ENCODE data around the gene ERMAP.

The ERMAP gene

DNA sequence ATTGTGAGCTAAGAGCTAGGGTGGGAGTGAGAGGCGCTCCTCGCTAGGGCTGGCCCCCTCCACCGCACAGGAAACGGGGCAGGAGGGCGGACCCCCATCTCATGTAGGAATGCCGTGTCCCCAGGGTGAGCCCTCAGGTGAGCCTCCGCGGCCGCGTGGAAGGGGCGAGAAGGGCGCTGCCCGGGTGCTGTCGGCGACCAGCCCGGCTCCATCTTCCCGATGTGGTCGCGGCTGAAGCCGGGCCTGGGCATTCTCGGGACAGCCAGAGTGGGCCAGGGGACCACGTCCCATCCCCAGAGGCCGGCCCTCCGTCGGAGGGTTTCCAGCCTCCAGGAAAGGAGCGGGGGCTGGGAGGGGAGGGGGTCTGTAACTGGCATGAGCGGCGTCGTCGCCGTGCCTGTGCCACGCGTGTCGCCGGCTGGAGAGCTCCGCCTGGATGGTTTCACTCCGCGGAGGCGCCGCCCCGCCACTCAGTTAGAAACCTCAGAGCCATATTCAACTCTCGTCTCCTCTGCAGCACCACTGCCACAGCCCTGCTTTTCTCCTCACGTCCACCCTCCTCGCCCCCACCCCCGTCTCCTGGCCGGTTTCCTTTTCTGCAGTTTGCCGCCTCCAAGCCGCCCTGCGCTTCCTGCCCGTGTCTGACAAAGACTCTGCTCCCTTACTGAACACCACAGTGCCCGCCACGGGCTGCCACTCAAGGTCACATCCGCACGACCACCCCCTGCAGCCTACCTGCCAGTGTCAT, 31.8 kb upstream of the ERMAP start, which contains the start of gene TMEM269:
Gene TMEM269, plus strand, starts transcription at position 46 of the 748 bp plus-strand sequence. CDS start 4,903 bp downstream, outside the sequence.
- DNase-seq (ENCODE audit: low read depth), result no peak
- TF ChIP-seq, protein P1, sequence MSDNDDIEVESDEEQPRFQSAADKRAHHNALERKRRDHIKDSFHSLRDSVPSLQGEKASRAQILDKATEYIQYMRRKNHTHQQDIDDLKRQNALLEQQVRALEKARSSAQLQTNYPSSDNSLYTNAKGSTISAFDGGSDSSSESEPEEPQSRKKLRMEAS (IDR thresholded peaks at IDR 0.05; ENCODE audit: low read depth, low read length), result no peak
- TF ChIP-seq, protein P2, sequence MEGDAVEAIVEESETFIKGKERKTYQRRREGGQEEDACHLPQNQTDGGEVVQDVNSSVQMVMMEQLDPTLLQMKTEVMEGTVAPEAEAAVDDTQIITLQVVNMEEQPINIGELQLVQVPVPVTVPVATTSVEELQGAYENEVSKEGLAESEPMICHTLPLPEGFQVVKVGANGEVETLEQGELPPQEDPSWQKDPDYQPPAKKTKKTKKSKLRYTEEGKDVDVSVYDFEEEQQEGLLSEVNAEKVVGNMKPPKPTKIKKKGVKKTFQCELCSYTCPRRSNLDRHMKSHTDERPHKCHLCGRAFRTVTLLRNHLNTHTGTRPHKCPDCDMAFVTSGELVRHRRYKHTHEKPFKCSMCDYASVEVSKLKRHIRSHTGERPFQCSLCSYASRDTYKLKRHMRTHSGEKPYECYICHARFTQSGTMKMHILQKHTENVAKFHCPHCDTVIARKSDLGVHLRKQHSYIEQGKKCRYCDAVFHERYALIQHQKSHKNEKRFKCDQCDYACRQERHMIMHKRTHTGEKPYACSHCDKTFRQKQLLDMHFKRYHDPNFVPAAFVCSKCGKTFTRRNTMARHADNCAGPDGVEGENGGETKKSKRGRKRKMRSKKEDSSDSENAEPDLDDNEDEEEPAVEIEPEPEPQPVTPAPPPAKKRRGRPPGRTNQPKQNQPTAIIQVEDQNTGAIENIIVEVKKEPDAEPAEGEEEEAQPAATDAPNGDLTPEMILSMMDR (IDR thresholded peaks at IDR 0.05; ENCODE audit: low read depth, low read length), result no peak
- TF ChIP-seq MYC (IDR thresholded peaks at IDR 0.05; ENCODE audit: low read depth, low read length) (no peak), POLR2A (IDR thresholded peaks at IDR 0.05; ENCODE audit: extremely low read depth, insufficient read length) (no peak)
- H3K4me3 ChIP-seq (ENCODE audit: low read depth, low read length), result no peak within 1 kb of the TSS

DNA sequence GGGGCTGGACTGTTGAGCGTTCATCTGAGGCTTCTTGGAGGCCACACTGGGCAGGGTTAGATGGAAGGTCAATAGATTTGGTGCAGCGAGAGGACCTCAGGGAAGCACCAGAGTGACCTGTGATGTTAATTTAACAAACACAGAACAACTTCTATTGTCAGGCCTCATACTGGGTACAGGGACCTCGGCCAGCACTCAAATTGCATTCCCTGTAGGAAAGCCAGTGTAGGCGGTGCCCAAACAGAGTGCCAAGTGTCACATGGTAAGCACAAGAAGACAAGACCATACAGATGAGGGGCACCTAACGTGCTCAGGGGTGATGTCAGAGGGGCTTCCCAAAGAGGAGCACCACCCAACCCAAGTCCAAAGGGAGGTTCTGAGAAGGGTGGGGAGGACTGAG, 30.8 kb upstream of the ERMAP start:
- H3K4me3 ChIP-seq (ENCODE audit: low read depth, low read length), result no peak overlapping the region
- TF ChIP-seq, protein P2 (IDR thresholded peaks at IDR 0.05; ENCODE audit: low read depth, low read length), result no peak
- no peak for TF ChIP-seq POLR2A (IDR thresholded peaks at IDR 0.05; ENCODE audit: extremely low read depth, insufficient read length)
- no peak for TF ChIP-seq MYC (IDR thresholded peaks at IDR 0.05; ENCODE audit: low read depth, low read length)
- TF ChIP-seq, protein P1 (IDR thresholded peaks at IDR 0.05; ENCODE audit: low read depth, low read length), result no peak
- DNase-seq (ENCODE audit: low read depth), result no peak

DNA sequence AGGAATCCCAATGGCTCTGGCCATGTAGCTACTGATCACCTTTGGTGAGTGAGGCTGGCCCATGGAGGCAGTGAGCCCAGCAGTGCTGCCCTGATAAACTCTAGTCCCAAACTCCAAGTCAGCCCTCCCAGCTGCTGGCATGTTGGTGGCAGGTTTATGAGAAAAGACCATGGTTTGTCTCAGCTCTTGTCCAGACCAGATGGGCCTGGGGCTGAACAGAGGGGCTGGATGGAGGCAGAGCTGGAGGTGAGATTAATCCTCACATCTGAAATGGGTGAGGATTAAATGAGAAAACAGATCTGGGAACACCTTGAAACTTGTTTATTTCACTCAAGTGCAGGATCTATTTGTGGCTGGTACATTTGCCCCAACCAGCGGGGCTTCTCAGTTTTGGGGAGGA, 28.9 kb upstream of the ERMAP start:
- no peak overlapping the region for H3K4me3 ChIP-seq (ENCODE audit: low read depth, low read length)
- TF ChIP-seq MYC (IDR thresholded peaks at IDR 0.05; ENCODE audit: low read depth, low read length) (no peak), POLR2A (IDR thresholded peaks at IDR 0.05; ENCODE audit: extremely low read depth, insufficient read length) (no peak)
- TF ChIP-seq, protein P2 (IDR thresholded peaks at IDR 0.05; ENCODE audit: low read depth, low read length), result no peak
- TF ChIP-seq, protein P1 (IDR thresholded peaks at IDR 0.05; ENCODE audit: low read depth, low read length), result no peak
- DNase-seq (ENCODE audit: low read depth), result no peak

DNA sequence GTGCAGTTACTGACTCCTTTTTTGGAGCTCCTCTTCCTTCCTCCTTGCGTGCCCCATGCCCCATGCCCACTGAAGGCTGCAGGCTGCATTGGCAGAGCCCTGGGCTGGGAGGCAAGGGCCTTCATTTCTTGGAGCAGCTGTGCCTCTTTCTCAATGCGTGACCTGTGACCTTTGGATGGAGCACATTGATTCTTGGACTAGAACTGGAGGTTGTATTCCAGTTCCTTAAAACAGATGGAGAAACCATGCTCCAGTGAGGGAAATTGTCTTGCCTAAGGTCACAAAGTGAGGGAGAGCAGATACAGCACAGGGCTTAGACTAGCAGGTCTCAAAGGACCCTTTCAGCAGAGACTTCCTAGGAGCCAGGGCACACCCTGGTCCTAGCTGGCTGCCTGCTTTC, 23.1 kb upstream of the ERMAP start:
- DNase-seq (ENCODE audit: low read depth), result no peak
- TF ChIP-seq, protein P2 (IDR thresholded peaks at IDR 0.05; ENCODE audit: low read depth, low read length), result no peak
- no peak for TF ChIP-seq POLR2A (IDR thresholded peaks at IDR 0.05; ENCODE audit: extremely low read depth, insufficient read length)
- H3K4me3 ChIP-seq (ENCODE audit: low read depth, low read length), result no peak overlapping the region

DNA sequence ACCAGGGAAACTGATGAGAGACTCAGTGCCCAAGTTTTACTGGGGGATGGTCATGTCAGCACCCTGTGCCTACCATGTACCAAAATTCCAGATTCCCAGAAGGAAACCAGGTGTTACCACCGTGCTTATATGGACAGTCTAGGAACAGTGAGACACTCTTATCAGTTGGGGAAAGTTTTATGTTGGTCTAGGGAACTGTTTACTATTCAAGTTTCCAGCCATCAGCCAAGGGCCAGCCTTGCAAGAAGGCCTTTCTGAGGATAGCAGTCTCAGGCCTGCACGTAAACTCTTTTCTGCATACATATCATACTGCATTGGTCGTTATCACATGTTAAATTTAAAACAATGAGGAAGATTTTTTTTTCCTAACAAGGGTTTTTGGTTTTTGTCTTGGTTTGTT, 19.5 kb upstream of the ERMAP start:
- DNase-seq (ENCODE audit: low read depth), result no peak
- TF ChIP-seq POLR2A (IDR thresholded peaks at IDR 0.05; ENCODE audit: extremely low read depth, insufficient read length), result no peak
- TF ChIP-seq MYC (IDR thresholded peaks at IDR 0.05; ENCODE audit: low read depth, low read length), result no peak
- TF ChIP-seq, protein P1 (IDR thresholded peaks at IDR 0.05; ENCODE audit: low read depth, low read length), result no peak
- TF ChIP-seq, protein P2 (IDR thresholded peaks at IDR 0.05; ENCODE audit: low read depth, low read length), result no peak
- H3K4me3 ChIP-seq (ENCODE audit: low read depth, low read length), result no peak overlapping the region

Measured in NB4 (cell line).